ENCODE measurements around the gene UNC5A. TPM values are rescaled to one million over a fixed set of nuclear protein-coding genes. Genes with fewer than 3 reads are reported as not detected.

Gene UNC5A
- polyA plus RNA-seq, 1 of the 3 experiments (the other 2 are of a cell fraction): 0.46 TPM

- TF ChIP-seq, protein P1, sequence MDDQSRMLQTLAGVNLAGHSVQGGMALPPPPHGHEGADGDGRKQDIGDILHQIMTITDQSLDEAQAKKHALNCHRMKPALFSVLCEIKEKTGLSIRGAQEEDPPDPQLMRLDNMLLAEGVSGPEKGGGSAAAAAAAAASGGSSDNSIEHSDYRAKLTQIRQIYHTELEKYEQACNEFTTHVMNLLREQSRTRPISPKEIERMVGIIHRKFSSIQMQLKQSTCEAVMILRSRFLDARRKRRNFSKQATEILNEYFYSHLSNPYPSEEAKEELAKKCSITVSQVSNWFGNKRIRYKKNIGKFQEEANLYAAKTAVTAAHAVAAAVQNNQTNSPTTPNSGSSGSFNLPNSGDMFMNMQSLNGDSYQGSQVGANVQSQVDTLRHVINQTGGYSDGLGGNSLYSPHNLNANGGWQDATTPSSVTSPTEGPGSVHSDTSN (IDR thresholded peaks at IDR 0.05): no peak
- no peak for TF ChIP-seq YY1 (IDR thresholded peaks at IDR 0.05; ENCODE audit: low read depth)
- TF ChIP-seq, protein P2, sequence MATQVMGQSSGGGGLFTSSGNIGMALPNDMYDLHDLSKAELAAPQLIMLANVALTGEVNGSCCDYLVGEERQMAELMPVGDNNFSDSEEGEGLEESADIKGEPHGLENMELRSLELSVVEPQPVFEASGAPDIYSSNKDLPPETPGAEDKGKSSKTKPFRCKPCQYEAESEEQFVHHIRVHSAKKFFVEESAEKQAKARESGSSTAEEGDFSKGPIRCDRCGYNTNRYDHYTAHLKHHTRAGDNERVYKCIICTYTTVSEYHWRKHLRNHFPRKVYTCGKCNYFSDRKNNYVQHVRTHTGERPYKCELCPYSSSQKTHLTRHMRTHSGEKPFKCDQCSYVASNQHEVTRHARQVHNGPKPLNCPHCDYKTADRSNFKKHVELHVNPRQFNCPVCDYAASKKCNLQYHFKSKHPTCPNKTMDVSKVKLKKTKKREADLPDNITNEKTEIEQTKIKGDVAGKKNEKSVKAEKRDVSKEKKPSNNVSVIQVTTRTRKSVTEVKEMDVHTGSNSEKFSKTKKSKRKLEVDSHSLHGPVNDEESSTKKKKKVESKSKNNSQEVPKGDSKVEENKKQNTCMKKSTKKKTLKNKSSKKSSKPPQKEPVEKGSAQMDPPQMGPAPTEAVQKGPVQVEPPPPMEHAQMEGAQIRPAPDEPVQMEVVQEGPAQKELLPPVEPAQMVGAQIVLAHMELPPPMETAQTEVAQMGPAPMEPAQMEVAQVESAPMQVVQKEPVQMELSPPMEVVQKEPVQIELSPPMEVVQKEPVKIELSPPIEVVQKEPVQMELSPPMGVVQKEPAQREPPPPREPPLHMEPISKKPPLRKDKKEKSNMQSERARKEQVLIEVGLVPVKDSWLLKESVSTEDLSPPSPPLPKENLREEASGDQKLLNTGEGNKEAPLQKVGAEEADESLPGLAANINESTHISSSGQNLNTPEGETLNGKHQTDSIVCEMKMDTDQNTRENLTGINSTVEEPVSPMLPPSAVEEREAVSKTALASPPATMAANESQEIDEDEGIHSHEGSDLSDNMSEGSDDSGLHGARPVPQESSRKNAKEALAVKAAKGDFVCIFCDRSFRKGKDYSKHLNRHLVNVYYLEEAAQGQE (IDR thresholded peaks at IDR 0.05; ENCODE audit: low read depth, low read length): no peak
- TF ChIP-seq, protein P3, sequence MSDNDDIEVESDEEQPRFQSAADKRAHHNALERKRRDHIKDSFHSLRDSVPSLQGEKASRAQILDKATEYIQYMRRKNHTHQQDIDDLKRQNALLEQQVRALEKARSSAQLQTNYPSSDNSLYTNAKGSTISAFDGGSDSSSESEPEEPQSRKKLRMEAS (IDR thresholded peaks at IDR 0.05; ENCODE audit: low read depth): 0 out of 2 replicates have a peak, but pooled peaks have one; percentile 18
- peak; percentile 83 for TF ChIP-seq FOSL2 (IDR thresholded peaks at IDR 0.05; ENCODE audit: borderline replicate concordance, low read depth)
- peak in 1 of 2 experiments; percentile 22; a peak in 1 of 4 replicates for TF ChIP-seq EP300 (IDR thresholded peaks at IDR 0.05; ENCODE audit: borderline replicate concordance in 1 of 2, low read depth in 1 of 2, low read length in 1 of 2)
- no peak for TF ChIP-seq TAF1 (IDR thresholded peaks at IDR 0.05; ENCODE audit: borderline replicate concordance, low read depth, low read length)
Measured at GRCh38 chr5:176784218-176785165, 25.9 kb upstream of the UNC5A start (continued).

DNA sequence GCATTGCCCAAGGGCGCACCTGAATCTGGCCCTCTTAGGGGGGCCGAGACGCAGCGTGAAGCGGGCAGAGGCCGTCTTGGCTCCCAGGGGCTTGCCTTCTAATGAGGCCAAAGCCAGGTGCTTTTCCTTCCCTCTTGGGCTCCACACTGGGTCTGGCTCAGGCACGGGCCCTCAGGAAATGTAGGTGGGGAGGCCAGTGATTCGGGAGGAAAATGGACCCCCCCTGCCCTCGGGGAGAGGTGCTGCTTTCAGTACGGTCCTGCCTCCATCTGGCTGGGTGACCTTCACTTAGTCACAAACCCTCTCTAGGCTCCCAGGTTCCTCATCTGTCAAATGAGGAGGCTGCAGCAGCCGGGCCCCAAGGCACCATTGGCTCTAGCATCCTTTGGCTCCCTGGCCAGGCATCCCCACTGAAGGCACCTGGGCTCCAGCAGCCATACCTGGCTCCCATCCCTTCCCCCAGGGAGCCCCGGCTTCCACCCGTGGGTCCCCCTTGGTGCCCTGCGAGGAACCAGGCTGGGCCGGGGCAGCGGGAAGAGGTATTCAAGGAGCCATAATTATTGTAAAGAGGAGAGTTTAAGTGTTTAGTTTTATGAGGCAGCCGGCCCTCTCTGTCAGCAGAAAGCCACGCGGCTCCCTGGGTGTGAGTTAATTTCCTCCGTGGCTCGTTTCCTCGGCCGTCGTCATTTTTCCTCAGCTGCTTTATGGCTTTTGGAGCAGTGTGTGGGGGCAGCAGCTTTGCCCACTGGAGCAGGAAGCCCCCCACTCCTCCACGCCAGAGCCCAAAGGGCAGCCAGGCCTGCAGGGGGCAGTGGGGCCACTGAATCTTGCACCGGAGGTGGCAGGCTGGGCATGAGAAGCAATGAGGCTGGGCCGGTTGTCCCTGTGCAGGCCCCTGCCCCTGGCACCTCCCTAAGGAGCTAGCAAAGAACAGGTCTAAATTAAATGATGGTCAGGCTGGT is 24.9 kb upstream of the UNC5A start:
- DNase-seq: no peak
- Histone ChIP-seq H2AFZ (ENCODE audit: low read depth) (no peak overlapping the region), H3K4me2 (no peak overlapping the region), H3K4me1 (ENCODE audit: control insufficient read depth in 1 of 2, insufficient read depth in 2 of 2, low read depth in 1 of 2, low read length in 1 of 2) (peaks cover 0 to 11% of the 10 kb centered on the region in 2 experiments; a peak in 1 of 4 replicates), H4K20me1 (ENCODE audit: insufficient read depth) (no peaks in the 10 kb centered on the region), H3K27ac (ENCODE audit: low read depth in 2 of 2, low read length in 1 of 2) (no peak overlapping the region), H3K4me3 (ENCODE audit: low read depth in 2 of 2, low read length in 1 of 2) (no peak overlapping the region), H3K36me3 (replicated peaks in 1 of 2; ENCODE audit: control insufficient read depth in 1 of 2, insufficient read depth in 2 of 2, low read length in 1 of 2) (no peaks in the 10 kb centered on the region), H3K9ac (no peak overlapping the region), H3K27me3 (ENCODE audit: insufficient read depth) (no peaks in the 10 kb centered on the region), H3K79me2 (ENCODE audit: insufficient read depth) (no peaks in the 10 kb centered on the region), H3K9me2 (no peaks in the 10 kb centered on the region), H3K9me3 (no peaks in the 10 kb centered on the region), H3F3A (replicated peaks; ENCODE audit: insufficient read depth) (no peaks in the 10 kb centered on the region)
- ChIA-PET POLR2A (no interaction called here), CTCF (interaction anchor here (1.0 to 1.6 kb wide), 3 partner anchors 32 to 173 kb away, joined by 3 to 5 read pairs (median 3); no protein-coding TSS in a partner anchor)
- WGBS (ENCODE audit: low lambda C conversion rate): 91% methylated on average over 18 of the region's 27 CpGs
- TF ChIP-seq MEF2A (IDR thresholded peaks at IDR 0.05; ENCODE audit: borderline replicate concordance, low read depth): no peak
- TF ChIP-seq, protein P4, sequence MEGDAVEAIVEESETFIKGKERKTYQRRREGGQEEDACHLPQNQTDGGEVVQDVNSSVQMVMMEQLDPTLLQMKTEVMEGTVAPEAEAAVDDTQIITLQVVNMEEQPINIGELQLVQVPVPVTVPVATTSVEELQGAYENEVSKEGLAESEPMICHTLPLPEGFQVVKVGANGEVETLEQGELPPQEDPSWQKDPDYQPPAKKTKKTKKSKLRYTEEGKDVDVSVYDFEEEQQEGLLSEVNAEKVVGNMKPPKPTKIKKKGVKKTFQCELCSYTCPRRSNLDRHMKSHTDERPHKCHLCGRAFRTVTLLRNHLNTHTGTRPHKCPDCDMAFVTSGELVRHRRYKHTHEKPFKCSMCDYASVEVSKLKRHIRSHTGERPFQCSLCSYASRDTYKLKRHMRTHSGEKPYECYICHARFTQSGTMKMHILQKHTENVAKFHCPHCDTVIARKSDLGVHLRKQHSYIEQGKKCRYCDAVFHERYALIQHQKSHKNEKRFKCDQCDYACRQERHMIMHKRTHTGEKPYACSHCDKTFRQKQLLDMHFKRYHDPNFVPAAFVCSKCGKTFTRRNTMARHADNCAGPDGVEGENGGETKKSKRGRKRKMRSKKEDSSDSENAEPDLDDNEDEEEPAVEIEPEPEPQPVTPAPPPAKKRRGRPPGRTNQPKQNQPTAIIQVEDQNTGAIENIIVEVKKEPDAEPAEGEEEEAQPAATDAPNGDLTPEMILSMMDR (IDR thresholded peaks at IDR 0.05): no peak
- TF ChIP-seq SMC3 (IDR thresholded peaks at IDR 0.05; ENCODE audit: low read depth, low read length): no peak
- no peak for TF ChIP-seq FOXJ3 (CRISPR knock-in tag; IDR thresholded peaks at IDR 0.05)
- TF ChIP-seq TCF12 (IDR thresholded peaks at IDR 0.05): no peak
- TF ChIP-seq GABPA (IDR thresholded peaks at IDR 0.05; ENCODE audit: low read depth): no peak
- no peak for TF ChIP-seq EZH2phosphoT487 (IDR thresholded peaks at IDR 0.05; ENCODE audit: borderline replicate concordance, low read depth)
- TF ChIP-seq, protein P5, sequence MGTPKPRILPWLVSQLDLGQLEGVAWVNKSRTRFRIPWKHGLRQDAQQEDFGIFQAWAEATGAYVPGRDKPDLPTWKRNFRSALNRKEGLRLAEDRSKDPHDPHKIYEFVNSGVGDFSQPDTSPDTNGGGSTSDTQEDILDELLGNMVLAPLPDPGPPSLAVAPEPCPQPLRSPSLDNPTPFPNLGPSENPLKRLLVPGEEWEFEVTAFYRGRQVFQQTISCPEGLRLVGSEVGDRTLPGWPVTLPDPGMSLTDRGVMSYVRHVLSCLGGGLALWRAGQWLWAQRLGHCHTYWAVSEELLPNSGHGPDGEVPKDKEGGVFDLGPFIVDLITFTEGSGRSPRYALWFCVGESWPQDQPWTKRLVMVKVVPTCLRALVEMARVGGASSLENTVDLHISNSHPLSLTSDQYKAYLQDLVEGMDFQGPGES (IDR thresholded peaks at IDR 0.05; ENCODE audit: low read depth, low read length): no peak
- TF ChIP-seq ZBTB33 (IDR thresholded peaks at IDR 0.05; ENCODE audit: borderline replicate concordance, low read depth): no peak
